ENCODE measurements around the gene TRANK1.

TRANK1 gene

DNA sequence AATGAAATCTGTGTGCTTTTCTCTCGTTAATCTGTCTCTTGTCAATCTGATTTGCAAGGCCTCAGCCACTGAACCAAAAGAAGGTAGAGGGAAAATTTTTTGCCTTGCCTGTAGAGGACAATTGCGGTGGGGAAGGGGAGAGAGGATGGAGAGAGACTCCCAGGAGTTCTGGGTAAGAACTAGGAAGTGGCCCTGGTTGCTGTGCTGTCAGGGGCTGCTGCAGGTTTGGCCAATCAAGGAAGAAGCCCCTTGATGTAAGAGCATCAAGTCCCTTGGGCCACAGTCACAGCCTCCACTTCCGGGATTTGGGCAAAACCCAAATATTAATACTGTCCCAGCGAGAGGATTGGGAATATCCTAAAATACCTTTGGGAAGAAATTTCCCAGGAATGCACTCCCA, 43.3 kb downstream of the TRANK1 start:
- H3K4me3 ChIP-seq (replicated peaks; ENCODE audit: insufficient read depth, low read length), result no peak overlapping the region
- no peak for DNase-seq (ENCODE audit: low read depth in 1 of 2, low spot score in 1 of 2)
- no peak overlapping the region for H3K27ac ChIP-seq (replicated peaks)
- H3K27me3 ChIP-seq (ENCODE audit: insufficient read depth, poor library complexity, severe bottlenecking), result no peaks in the 10 kb centered on the region
- no peak for TF ChIP-seq GABPA (IDR thresholded peaks at IDR 0.05; ENCODE audit: low read depth)
- TF ChIP-seq POLR2AphosphoS5 (IDR thresholded peaks at IDR 0.05; ENCODE audit: low read depth), result no peak
- TF ChIP-seq SPI1 (IDR thresholded peaks at IDR 0.05; ENCODE audit: borderline replicate concordance, low read depth), result no peak
- TF ChIP-seq REST (IDR thresholded peaks at IDR 0.05; ENCODE audit: insufficient replicate concordance, low read depth), result no peak
- TF ChIP-seq, protein P1, sequence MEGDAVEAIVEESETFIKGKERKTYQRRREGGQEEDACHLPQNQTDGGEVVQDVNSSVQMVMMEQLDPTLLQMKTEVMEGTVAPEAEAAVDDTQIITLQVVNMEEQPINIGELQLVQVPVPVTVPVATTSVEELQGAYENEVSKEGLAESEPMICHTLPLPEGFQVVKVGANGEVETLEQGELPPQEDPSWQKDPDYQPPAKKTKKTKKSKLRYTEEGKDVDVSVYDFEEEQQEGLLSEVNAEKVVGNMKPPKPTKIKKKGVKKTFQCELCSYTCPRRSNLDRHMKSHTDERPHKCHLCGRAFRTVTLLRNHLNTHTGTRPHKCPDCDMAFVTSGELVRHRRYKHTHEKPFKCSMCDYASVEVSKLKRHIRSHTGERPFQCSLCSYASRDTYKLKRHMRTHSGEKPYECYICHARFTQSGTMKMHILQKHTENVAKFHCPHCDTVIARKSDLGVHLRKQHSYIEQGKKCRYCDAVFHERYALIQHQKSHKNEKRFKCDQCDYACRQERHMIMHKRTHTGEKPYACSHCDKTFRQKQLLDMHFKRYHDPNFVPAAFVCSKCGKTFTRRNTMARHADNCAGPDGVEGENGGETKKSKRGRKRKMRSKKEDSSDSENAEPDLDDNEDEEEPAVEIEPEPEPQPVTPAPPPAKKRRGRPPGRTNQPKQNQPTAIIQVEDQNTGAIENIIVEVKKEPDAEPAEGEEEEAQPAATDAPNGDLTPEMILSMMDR (IDR thresholded peaks at IDR 0.05; ENCODE audit: insufficient read depth, low read length), result no peak

DNA sequence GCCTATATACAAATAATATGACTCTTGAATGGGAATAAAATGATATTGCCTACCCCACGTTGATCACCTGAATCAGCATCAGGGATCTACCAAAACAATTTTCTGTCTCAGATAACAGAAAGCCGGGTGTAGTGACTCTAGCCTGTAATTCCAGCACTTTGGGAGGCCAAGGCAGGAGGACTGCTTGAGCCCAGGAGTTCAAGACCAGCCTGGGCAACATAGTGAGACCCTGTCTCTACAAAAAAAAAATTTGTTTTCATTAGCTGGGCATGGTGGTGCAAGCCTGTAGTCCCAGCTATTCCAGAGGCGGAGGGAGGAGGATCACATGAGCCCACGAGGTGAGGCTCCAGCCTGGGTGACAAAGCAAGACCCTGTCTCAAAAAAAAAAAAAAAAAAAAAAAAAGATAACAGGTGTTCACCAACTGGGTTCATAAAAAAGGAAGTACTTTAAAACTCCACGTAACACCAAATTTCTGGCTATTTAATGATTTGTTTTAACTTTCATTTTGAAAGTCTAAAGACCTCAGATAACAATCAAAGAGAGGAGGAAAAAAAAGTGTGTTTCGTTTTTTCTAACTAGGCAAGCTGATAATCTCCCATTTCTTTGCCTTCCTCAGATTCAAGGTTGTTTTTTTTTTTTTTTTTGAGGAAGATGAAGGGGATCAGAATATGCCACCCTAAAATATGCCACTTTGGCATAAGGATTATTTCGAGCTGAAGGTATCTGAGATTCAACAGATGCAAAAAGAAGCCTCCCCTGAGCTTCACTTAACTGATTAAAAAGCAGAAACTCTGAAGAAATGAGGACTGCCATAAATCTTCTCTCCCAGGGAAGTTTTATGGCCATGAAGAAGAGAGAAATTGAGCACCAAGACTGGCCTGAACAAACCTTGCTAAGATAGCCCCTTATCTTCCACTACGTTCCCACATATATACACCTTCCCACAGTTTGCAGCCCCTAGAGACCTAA, 44.1 kb downstream of the TRANK1 start:
- TF ChIP-seq POLR2AphosphoS5 (IDR thresholded peaks at IDR 0.05; ENCODE audit: low read depth) (no peak), SPI1 (IDR thresholded peaks at IDR 0.05; ENCODE audit: borderline replicate concordance, low read depth) (no peak), REST (IDR thresholded peaks at IDR 0.05; ENCODE audit: insufficient replicate concordance, low read depth) (no peak), GABPA (IDR thresholded peaks at IDR 0.05; ENCODE audit: low read depth) (no peak)
- TF ChIP-seq, protein P1 (IDR thresholded peaks at IDR 0.05; ENCODE audit: insufficient read depth, low read length), result no peak
- no peak for DNase-seq (ENCODE audit: low read depth in 1 of 2, low spot score in 1 of 2)
- H3K27ac ChIP-seq (replicated peaks), result no peak overlapping the region
- no peak overlapping the region for H3K4me3 ChIP-seq (replicated peaks; ENCODE audit: insufficient read depth, low read length)
- no peaks in the 10 kb centered on the region for H3K27me3 ChIP-seq (ENCODE audit: insufficient read depth, poor library complexity, severe bottlenecking)

- Histone ChIP-seq H3K27ac (replicated peaks) (no peak overlapping the region), H3K27me3 (ENCODE audit: insufficient read depth, poor library complexity, severe bottlenecking) (no peaks in the 10 kb centered on the region), H3K4me3 (replicated peaks; ENCODE audit: insufficient read depth, low read length) (no peak overlapping the region)
- no peak for DNase-seq (ENCODE audit: low read depth in 1 of 2, low spot score in 1 of 2)
- TF ChIP-seq, protein P1 (IDR thresholded peaks at IDR 0.05; ENCODE audit: insufficient read depth, low read length), result no peak
- TF ChIP-seq SPI1 (IDR thresholded peaks at IDR 0.05; ENCODE audit: borderline replicate concordance, low read depth), result peak; percentile 50
Measured at GRCh38 chr3:36895496-36896409, 49.1 kb downstream of the TRANK1 start.
